GM12878 (cell line): ENCODE results near the gene AKAP12. TPM values are rescaled to one million over a fixed set of nuclear protein-coding genes. Genes with fewer than 3 reads are reported as not detected.
A peak's percentile ranks its signal among the peaks of the same experiment; 100 is the strongest.

ENCODE experiments used
- ATAC-seq: fragments of 200-7000 bp; cut with Tn5 transposase; 3 replicates; pipeline ENCODE4 v1.9.1; 2020; ENCODE audit warnings: mild to moderate bottlenecking, moderate library complexity
- BruUV-seq: library from RNA; stranded (reverse); fragments of 400-500 nt; replicated peaks from 2 replicates; lab custom pipeline; 2021; lab: Mats Ljungman, UMichigan
- CTCF ChIA-PET: fragments of 300-600 bp; sonication (Branson Sonifier 250); formaldehyde crosslinking; extraction: SDS; loops from one replicate; lab custom pipeline; 2021; ENCODE audit warnings: inconsistent platforms; lab: Yijun Ruan, JAX
- POLR2A ChIA-PET: fragments of 350-600 bp; formaldehyde crosslinking; extraction: SDS; loops from one replicate; lab custom pipeline; 2021; ENCODE audit warnings: inconsistent platforms; lab: Charles Lee
- RAD21 ChIA-PET: fragments of 300-600 bp; sonication (Branson Sonifier 250); formaldehyde crosslinking; loops from one replicate; lab custom pipeline; 2023; ENCODE audit warnings: antibody characterized with exemption; ENCODE audit not compliant: unreplicated experiment; lab: Charles Lee
- SMC1A ChIA-PET: fragments of 300-600 bp; sonication (Branson Sonifier 250); formaldehyde crosslinking; loops from one replicate; lab custom pipeline; 2023; ENCODE audit not compliant: unreplicated experiment, uncharacterized antibody; lab: Charles Lee
- DNase-seq: peaks from one replicate; pipeline ENCODE4 v3.0.0-alpha.2; 2011; ENCODE audit warnings: low read depth, low spot score
- FAIRE-seq: peaks from 3 replicates; lab custom pipeline; 2011; peaks lifted over from hg19 to GRCh38; lab: Jason Lieb, UNC
- H2AFZ ChIP-seq: 2 replicates; pipeline ENCODE4 v1.6.0; 2011; ENCODE audit warnings: low read depth, low read length, control low read depth; ENCODE audit not compliant: control insufficient read depth
- H3K27ac ChIP-seq: 2 replicates; pipeline ENCODE4 v1.5.1; 2011; ENCODE audit warnings: control low read depth; ENCODE audit not compliant: control insufficient read depth, insufficient read depth
- H3K27me3 ChIP-seq, 2 experiments: replicated peaks in 1 of 2; 2 replicates each; pipeline versions ENCODE4 v1.6.0 to v1.6.1; 2011; ENCODE audit warnings: low read length in 1 of 2; ENCODE audit not compliant: control insufficient read depth in 2 of 2, insufficient read depth in 2 of 2
- H3K36me3 ChIP-seq, 2 experiments: 2 replicates each; pipeline ENCODE4 v1.5.1; 2011; ENCODE audit warnings: low read length in 1 of 2; ENCODE audit not compliant: control insufficient read depth in 2 of 2, insufficient read depth in 2 of 2
- H3K4me1 ChIP-seq: 2 replicates; pipeline ENCODE4 v1.6.1; 2011; ENCODE audit warnings: mild to moderate bottlenecking, low read length, moderate library complexity, mixed read lengths; ENCODE audit not compliant: control insufficient read depth, insufficient read depth
- H3K4me2 ChIP-seq: 2 replicates; pipeline ENCODE4 v1.6.0; 2011; ENCODE audit warnings: control low read depth; ENCODE audit not compliant: control insufficient read depth, insufficient read depth
- H3K4me3 ChIP-seq: fragments of 200-600 bp; sonication (generic); 2 replicates; pipeline ENCODE4 v1.5.1; 2016
- H3K79me2 ChIP-seq: 2 replicates; pipeline ENCODE4 v1.6.0; 2011; ENCODE audit warnings: low read length; ENCODE audit not compliant: control insufficient read depth, insufficient read depth
- H3K9ac ChIP-seq: 2 replicates; pipeline ENCODE4 v1.8.0; 2011; ENCODE audit warnings: low read length, control low read depth, mixed read lengths; ENCODE audit not compliant: control insufficient read depth, insufficient read depth
- H3K9me3 ChIP-seq: replicated peaks from 3 replicates; pipeline ENCODE4 v1.5.1; 2011; ENCODE audit warnings: mild to moderate bottlenecking, low read length; ENCODE audit not compliant: control insufficient read depth, insufficient read depth
- H4K20me1 ChIP-seq: 2 replicates; pipeline ENCODE4 v1.6.0; 2011; ENCODE audit not compliant: control insufficient read depth, insufficient read depth
- GABPA ChIP-seq: IDR thresholded peaks from 2 replicates; pipeline ENCODE4 v1.6.1; 2014; ENCODE audit warnings: antibody characterized with exemption, low read depth, mild to moderate bottlenecking, inconsistent platforms
- SPI1 ChIP-seq: IDR thresholded peaks from 2 replicates; pipeline ENCODE4 v1.6.1; 2011; ENCODE audit warnings: low read depth, mild to moderate bottlenecking, low read length, moderate library complexity, borderline replicate concordance; ENCODE audit not compliant: insufficient read depth
- WGBS: methylation state at CpG from one replicate; pipeline ENCODE4 v1.1.6; 2016; ENCODE audit warnings: low lambda C conversion rate; ENCODE audit not compliant: insufficient replicate concordance, insufficient coverage; ENCODE audit errors: missing lambda C conversion rate; 5-methylcytosine and 5-hydroxymethylcytosine counted together
- in situ Hi-C: fragments of 300-500 bp; cut with MboI; formaldehyde crosslinking; loops from 9 replicates; pipeline ENCODE4 v1.14.3; 2018; ENCODE audit warnings: mixed read lengths
- intact Hi-C: fragments of 100-400 bp; cut with micrococcal nuclease; formaldehyde crosslinking; loops from one replicate; pipeline ENCODE4 v1.14.2; 2022; ENCODE audit not compliant: unreplicated experiment
- polyA plus RNA-seq, 11 experiments: library from polyadenylated mRNA; depleted of rRNA in 4 of 11; unstranded in 6 of 11; stranded (reverse) in 5 of 11; fragments of >200 nt; fragmentation: Nextera tagmentation in 4 of 11; fragmentation: Illumina TruSeq in 1 of 11; extraction: Ambion mirVana in 4 of 11; extraction: Trizol in 1 of 11; gene quantifications; 1 replicate in 1 of 11; 2 replicates in 10 of 11; pipeline versions ENCODE4 v1.2.1 to v1.2.3, GENCODE V29; 2011 to 2016; ENCODE audit warnings: inconsistent platforms in 2 of 11, missing spikeins in 2 of 11, low read depth in 1 of 11
- total RNA-seq, 4 experiments: library from RNA; depleted of rRNA in 3 of 4; stranded (reverse); fragments of >200 nt in 3 of 4; fragmentation: Illumina TruSeq in 1 of 4; extraction: Trizol in 1 of 4; gene quantifications; 2 replicates each; pipeline versions ENCODE4 v1.2.1 to v1.2.3, GENCODE V29; 2013 to 2021
- TF ChIP-seq, protein P1 (sequence below): fragments of 450-650 bp; IDR thresholded peaks from 2 replicates; pipeline ENCODE4 v1.6.1; 2017; ENCODE audit warnings: mild to moderate bottlenecking, moderate library complexity
- TF ChIP-seq, protein P2 (sequence below): IDR thresholded peaks from 2 replicates; pipeline ENCODE4 v1.6.1; 2011; ENCODE audit warnings: low read depth, mild to moderate bottlenecking, low read length, moderate library complexity, borderline replicate concordance; ENCODE audit errors: extremely low read depth
- TF ChIP-seq, protein P3 (sequence below): IDR thresholded peaks from 2 replicates; pipeline ENCODE4 v1.6.1; 2011; ENCODE audit warnings: low read depth, low read length, improper control_type of control experiment, borderline replicate concordance

Gene AKAP12
- total and polyA plus RNA-seq, 10 of the 15 experiments (the other 5 are each of a cell fraction or from before 2014, with no cell fraction given) = under 0.01 to 0.72 (median 0.06) TPM; not detected in 4

DNA sequence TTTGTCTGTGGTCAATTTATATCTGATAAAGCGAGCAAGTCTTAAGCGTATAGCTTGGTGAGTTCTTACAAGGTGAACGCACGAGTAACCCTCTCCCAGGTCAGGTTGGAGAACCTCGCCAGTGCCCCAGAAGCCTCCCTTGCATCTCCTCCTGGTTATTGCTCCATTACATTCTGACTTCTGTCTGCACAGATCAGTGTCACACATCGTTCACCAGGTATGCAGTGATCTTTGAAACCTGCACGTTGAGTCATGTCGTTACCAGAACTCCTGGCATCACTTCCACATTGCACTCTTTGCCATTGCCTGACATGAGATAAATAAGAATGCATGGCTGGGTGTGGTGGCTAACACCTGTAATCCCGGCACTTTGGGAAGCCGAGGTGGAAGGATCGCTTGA, 44.2 kb downstream of the AKAP12 start:
- Histone ChIP-seq H4K20me1 (no peaks in the 10 kb centered on the region), H2AFZ (no peak overlapping the region), H3K79me2 (no peaks in the 10 kb centered on the region), H3K4me2 (no peak overlapping the region), H3K27me3 (peaks cover 0 to 2% of the 10 kb centered on the region in 2 experiments; a peak in 2 of 4 replicates), H3K9ac (no peak overlapping the region), H3K4me1 (peaks cover 6% of the 10 kb centered on the region; the same call in 1 of the 2 replicates), H3K27ac (no peak overlapping the region), H3K4me3 (0 out of 2 replicates have a peak overlapping the region, but pooled peaks have one; percentile 24), H3K9me3 (no peaks in the 10 kb centered on the region), H3K36me3 (no peaks in the 10 kb centered on the region)
- ChIA-PET RAD21 (interaction anchor here (0.6 kb wide), 1 partner anchor 40 kb away, joined by 3 read pairs; no protein-coding TSS in a partner anchor), SMC1A (no interaction called here), POLR2A (interaction anchor here (0.6 kb wide), 2 partner anchors 77 to 134 kb away, joined by 3 to 4 read pairs; no protein-coding TSS in a partner anchor), CTCF (interaction anchor here (0.8 to 1.6 kb wide), 3 partner anchors 10 to 51 kb away, joined by 3 read pairs; no protein-coding TSS in a partner anchor)
- intact Hi-C loops = no loop called here
- no TSS peak for BruUV-seq
- in situ Hi-C loops = no loop called here
- TF ChIP-seq, protein P1, sequence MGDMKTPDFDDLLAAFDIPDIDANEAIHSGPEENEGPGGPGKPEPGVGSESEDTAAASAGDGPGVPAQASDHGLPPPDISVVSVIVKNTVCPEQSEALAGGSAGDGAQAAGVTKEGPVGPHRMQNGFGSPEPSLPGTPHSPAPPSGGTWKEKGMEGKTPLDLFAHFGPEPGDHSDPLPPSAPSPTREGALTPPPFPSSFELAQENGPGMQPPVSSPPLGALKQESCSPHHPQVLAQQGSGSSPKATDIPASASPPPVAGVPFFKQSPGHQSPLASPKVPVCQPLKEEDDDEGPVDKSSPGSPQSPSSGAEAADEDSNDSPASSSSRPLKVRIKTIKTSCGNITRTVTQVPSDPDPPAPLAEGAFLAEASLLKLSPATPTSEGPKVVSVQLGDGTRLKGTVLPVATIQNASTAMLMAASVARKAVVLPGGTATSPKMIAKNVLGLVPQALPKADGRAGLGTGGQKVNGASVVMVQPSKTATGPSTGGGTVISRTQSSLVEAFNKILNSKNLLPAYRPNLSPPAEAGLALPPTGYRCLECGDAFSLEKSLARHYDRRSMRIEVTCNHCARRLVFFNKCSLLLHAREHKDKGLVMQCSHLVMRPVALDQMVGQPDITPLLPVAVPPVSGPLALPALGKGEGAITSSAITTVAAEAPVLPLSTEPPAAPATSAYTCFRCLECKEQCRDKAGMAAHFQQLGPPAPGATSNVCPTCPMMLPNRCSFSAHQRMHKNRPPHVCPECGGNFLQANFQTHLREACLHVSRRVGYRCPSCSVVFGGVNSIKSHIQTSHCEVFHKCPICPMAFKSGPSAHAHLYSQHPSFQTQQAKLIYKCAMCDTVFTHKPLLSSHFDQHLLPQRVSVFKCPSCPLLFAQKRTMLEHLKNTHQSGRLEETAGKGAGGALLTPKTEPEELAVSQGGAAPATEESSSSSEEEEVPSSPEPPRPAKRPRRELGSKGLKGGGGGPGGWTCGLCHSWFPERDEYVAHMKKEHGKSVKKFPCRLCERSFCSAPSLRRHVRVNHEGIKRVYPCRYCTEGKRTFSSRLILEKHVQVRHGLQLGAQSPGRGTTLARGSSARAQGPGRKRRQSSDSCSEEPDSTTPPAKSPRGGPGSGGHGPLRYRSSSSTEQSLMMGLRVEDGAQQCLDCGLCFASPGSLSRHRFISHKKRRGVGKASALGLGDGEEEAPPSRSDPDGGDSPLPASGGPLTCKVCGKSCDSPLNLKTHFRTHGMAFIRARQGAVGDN = no peak
- peak; percentile 18; the same call in 1 of the 2 replicates for TF ChIP-seq SPI1
- TF ChIP-seq, protein P2, sequence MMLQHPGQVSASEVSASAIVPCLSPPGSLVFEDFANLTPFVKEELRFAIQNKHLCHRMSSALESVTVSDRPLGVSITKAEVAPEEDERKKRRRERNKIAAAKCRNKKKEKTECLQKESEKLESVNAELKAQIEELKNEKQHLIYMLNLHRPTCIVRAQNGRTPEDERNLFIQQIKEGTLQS = no peak
- TF ChIP-seq GABPA = no peak
- TF ChIP-seq, protein P3, sequence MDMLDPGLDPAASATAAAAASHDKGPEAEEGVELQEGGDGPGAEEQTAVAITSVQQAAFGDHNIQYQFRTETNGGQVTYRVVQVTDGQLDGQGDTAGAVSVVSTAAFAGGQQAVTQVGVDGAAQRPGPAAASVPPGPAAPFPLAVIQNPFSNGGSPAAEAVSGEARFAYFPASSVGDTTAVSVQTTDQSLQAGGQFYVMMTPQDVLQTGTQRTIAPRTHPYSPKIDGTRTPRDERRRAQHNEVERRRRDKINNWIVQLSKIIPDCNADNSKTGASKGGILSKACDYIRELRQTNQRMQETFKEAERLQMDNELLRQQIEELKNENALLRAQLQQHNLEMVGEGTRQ = no peak
- WGBS = 19% methylated on average over 11 of the region's 11 CpGs
- ATAC-seq (peak; percentile 78), FAIRE-seq (peak; percentile 13), DNase-seq (no peak)
